ENCODE data around the gene MCF2L.

MCF2L gene

DNA sequence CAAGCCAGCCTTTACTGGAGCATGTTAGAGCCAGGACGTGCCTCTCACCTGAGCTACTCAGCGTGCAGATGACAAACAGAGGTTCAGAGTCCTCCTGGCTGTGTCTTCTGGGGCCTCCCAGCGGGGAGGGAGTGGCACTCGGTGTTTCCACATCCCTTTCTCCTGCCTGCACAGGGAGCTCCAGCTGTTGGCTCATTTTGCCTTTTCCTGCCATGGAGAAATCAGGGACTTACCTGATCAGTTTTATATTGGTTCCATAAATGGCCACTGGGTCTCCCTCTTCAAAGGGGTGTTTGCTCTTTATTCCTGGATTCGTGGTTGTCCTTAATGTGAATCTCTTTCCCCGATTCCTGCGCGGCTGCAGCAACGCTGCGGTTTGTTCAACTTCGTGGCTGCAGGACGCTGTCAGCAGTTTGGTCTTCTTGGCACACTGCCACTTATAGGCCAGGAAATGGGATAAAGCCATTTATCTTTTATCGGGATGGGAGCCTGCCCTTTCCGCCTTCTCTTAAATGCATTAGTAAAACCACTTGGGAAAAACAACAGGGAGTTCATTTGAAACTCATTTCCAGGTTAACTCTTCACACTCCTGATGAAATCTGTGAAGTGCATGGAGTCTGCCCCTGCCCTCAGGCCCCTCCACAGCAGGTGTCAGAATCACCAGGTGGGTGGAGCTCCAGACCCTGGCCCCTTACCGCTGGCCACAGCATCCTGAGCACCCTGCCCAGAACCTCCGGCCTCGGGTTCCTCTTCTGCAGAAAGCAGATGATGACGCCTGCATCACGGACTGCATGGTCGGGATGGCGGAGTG lies 39.8 kb upstream of the MCF2L start:
- TF ChIP-seq, protein P1, sequence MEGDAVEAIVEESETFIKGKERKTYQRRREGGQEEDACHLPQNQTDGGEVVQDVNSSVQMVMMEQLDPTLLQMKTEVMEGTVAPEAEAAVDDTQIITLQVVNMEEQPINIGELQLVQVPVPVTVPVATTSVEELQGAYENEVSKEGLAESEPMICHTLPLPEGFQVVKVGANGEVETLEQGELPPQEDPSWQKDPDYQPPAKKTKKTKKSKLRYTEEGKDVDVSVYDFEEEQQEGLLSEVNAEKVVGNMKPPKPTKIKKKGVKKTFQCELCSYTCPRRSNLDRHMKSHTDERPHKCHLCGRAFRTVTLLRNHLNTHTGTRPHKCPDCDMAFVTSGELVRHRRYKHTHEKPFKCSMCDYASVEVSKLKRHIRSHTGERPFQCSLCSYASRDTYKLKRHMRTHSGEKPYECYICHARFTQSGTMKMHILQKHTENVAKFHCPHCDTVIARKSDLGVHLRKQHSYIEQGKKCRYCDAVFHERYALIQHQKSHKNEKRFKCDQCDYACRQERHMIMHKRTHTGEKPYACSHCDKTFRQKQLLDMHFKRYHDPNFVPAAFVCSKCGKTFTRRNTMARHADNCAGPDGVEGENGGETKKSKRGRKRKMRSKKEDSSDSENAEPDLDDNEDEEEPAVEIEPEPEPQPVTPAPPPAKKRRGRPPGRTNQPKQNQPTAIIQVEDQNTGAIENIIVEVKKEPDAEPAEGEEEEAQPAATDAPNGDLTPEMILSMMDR (IDR thresholded peaks at IDR 0.05; ENCODE audit: borderline replicate concordance, control extremely low read depth, extremely low read depth, insufficient read depth, missing control alignments): no peak
- in situ Hi-C loops (cut with MboI; ENCODE audit: low sequenced_read_pairs, unreplicated experiment): loop anchor here (25.0 kb wide), 1 partner anchor 458 kb away; no protein-coding TSS in a partner anchor
- DNase-seq (ENCODE audit: low spot score): no peak

DNA sequence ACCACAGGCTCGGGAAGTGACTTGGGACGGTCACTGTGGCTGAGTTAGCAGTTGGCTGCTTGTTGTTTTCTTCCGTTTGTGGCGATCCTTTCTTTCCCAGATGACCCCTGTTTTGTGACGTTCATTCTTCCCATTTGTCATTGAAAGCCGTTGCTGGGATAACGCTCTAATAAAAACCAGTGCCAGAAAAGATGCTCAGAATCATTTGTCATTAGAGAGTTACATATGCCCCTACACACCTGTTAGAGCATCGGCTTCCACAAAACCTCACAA lies 39.3 kb upstream of the MCF2L start:
- in situ Hi-C loops (cut with MboI; ENCODE audit: low sequenced_read_pairs, unreplicated experiment): loop anchor here (25.0 kb wide), 1 partner anchor 458 kb away; no protein-coding TSS in a partner anchor
- TF ChIP-seq, protein P1 (IDR thresholded peaks at IDR 0.05; ENCODE audit: borderline replicate concordance, control extremely low read depth, extremely low read depth, insufficient read depth, missing control alignments): no peak
- DNase-seq (ENCODE audit: low spot score): no peak

DNA sequence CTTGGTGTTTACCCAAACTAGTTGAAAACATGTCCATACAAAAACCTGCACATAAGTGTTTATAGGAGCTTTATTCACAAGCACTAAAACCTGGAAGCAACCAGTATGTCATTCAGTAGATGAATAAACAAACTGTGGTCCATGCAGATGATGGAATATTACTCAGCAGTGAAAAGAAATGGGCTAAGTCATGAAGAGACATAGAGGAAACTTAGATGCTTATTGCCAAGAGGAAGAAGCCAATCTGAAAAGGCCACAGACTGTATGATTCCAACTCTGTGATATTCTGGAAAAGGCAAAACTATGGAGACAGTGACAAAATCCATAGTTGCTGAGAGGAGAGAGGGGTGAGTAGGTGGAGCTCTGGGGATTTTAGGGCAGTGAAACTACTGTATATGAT lies 38.8 kb upstream of the MCF2L start:
- no peak for DNase-seq (ENCODE audit: low spot score)
- TF ChIP-seq, protein P1 (IDR thresholded peaks at IDR 0.05; ENCODE audit: borderline replicate concordance, control extremely low read depth, extremely low read depth, insufficient read depth, missing control alignments): no peak
- in situ Hi-C loops (cut with MboI; ENCODE audit: low sequenced_read_pairs, unreplicated experiment): loop anchor here (25.0 kb wide), 1 partner anchor 457 kb away; no protein-coding TSS in a partner anchor

DNA sequence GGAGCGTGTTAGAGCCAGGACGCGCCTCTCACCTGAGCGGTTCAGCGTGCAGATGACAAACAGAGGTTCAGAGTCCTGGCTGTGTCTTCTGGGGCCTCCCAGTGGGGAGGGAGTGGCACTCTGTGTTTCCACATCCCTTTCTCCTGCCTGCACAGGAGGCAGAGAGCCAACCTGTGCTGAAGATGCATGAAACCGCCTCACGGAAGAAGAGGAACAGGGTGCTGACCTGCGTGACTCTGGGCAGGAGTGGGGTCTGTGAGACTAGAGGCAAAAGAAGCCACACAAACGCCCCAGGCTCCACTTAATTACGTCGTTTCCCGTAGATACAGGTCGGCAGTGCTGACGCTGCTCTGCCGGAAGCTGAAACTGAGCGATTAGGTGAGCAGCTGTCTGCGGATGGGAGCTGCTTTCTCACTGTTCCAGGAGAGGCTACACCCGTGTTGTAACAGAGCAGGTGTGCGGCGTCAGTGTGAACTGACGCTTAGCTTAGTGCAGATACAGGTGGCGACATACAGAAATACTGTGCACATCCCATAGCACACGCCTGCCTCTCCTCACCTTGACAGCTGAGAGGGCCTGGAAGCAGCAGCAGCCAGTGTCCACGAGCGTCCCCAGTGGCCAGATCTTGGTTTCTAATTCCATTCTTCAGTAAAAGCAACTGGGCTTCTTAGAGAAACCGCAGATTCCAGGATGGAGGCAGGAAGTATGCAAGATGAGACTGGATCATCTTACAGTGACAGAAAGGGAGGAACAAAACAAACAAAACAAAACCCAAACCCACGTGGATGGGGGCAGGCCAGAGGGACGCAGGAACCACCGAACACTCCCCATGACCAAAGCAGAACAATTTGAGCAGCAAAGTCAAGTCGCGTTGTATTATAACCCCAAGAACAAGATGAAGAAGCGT lies 37.7 kb upstream of the MCF2L start:
- DNase-seq (ENCODE audit: low spot score): no peak
- in situ Hi-C loops (cut with MboI; ENCODE audit: low sequenced_read_pairs, unreplicated experiment): loop anchor here (25.0 kb wide), 1 partner anchor 456 kb away; no protein-coding TSS in a partner anchor
- TF ChIP-seq, protein P1 (IDR thresholded peaks at IDR 0.05; ENCODE audit: borderline replicate concordance, control extremely low read depth, extremely low read depth, insufficient read depth, missing control alignments): no peak

DNA sequence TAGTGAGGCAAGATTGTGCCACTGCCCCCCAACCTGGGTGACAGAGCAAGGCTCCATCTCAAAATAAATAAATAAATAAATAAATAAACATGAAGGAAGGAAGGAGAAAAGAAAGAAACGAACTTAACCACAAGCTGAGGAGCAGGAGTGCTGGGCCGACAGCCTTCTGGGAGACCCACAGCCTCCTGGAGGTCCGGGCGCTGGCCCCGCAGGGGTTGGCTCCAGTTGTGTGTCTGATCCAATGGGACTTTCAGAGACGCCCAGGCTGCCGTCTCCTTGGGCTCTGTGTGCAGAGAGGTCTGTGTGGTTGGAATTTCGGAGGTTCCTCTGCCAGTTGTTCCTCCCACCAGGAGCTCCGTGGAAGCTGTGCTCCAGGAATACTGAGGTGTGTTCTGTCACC lies 36.0 kb upstream of the MCF2L start:
- in situ Hi-C loops (cut with MboI; ENCODE audit: low sequenced_read_pairs, unreplicated experiment): loop anchor here (25.0 kb wide), 1 partner anchor 454 kb away; no protein-coding TSS in a partner anchor
- TF ChIP-seq, protein P1 (IDR thresholded peaks at IDR 0.05; ENCODE audit: borderline replicate concordance, control extremely low read depth, extremely low read depth, insufficient read depth, missing control alignments): no peak
- DNase-seq (ENCODE audit: low spot score): no peak

DNA sequence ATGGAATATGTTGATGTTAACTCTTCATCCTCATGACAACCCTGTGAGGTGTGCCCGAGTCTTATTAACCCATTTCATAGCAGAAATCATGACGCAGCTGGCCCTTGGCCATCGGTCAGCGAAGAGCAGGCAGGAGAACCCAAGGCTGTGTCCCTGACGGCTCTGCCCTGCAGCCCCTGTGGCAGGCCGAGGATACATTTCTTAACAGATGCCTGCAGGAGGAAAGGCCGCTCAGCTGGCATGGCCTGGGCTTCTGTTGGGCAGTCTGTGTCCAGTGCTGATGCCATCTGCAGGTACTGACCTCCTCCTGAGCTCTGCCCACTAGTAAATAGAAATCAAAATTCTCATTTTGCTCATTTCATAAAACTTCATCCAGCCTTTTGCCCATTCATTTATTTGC lies 35.4 kb upstream of the MCF2L start:
- no peak for DNase-seq (ENCODE audit: low spot score)
- TF ChIP-seq, protein P1 (IDR thresholded peaks at IDR 0.05; ENCODE audit: borderline replicate concordance, control extremely low read depth, extremely low read depth, insufficient read depth, missing control alignments): no peak
- in situ Hi-C loops (cut with MboI; ENCODE audit: low sequenced_read_pairs, unreplicated experiment): loop anchor here (25.0 kb wide), 1 partner anchor 454 kb away; no protein-coding TSS in a partner anchor
